K562 (cell line): ENCODE measurements around the gene SH3GL3. TPM values are rescaled to one million over a fixed set of nuclear protein-coding genes. Genes with fewer than 3 reads are reported as not detected.

Experiments used
- CTCF ChIP-seq, 3 experiments: IDR thresholded peaks in 2 of 3; conservative IDR thresholded peaks in 1 of 3; 2 replicates each; pipeline ENCODE4 v1.5.1; 2011 to 2012; ENCODE audit warnings: low read length in 3 of 3, mild to moderate bottlenecking in 3 of 3, control low read depth in 2 of 3, improper control_type of control experiment in 1 of 3, inconsistent platforms in 1 of 3, low read depth in 1 of 3, mixed read lengths in 1 of 3, moderate library complexity in 1 of 3; ENCODE audit not compliant: insufficient read depth in 2 of 3
- GTF2B ChIP-seq: IDR thresholded peaks from 2 replicates; pipeline ENCODE4 v1.6.1; 2011; ENCODE audit not compliant: insufficient read length; ENCODE audit errors: extremely low read depth
- HNRNPH1 ChIP-seq: fragments of 200-400 bp; formaldehyde crosslinking; optimal IDR thresholded peaks from 2 replicates; pipeline ENCODE3; 2017; ENCODE audit warnings: low read depth, mild to moderate bottlenecking, low read length, moderate library complexity
- MYC ChIP-seq, 2 experiments: fragments of 250-450 bp in 1 of 2; sonication (Bioruptor Pico) in 1 of 2; IDR thresholded peaks; 2 replicates each; pipeline versions ENCODE4 v1.5.1 to v1.6.1; 2012 to 2021; ENCODE audit warnings: low read depth in 2 of 2, borderline replicate concordance in 1 of 2, improper control_type of control experiment in 1 of 2, low read length in 1 of 2, mild to moderate bottlenecking in 1 of 2, moderate library complexity in 1 of 2
- PRDM10 ChIP-seq: fragments of 450-650 bp; IDR thresholded peaks from 2 replicates; pipeline ENCODE4 v1.6.1; 2018; ENCODE audit not compliant: partially characterized antibody
- STAG1 ChIP-seq: sonication (generic); formaldehyde crosslinking; IDR thresholded peaks from 2 replicates; pipeline ENCODE4 v1.5.0; 2020; ENCODE audit warnings: missing genetic modification reagents, borderline replicate concordance
- polyA plus RNA-seq, 8 experiments: library from polyadenylated mRNA; depleted of rRNA in 4 of 8; stranded (reverse) in 5 of 8; unstranded in 3 of 8; fragments of >200 nt; fragmentation: Nextera tagmentation in 2 of 8; fragmentation: Illumina TruSeq in 1 of 8; extraction: Ambion mirVana in 2 of 8; extraction: Trizol in 1 of 8; gene quantifications; 2 replicates each; pipeline versions ENCODE4 v1.2.1 to v1.2.3, GENCODE V29; 2011 to 2014; ENCODE audit warnings: inconsistent platforms in 1 of 8, missing spikeins in 1 of 8
- total RNA-seq, 7 experiments: library from RNA; depleted of rRNA in 6 of 7; stranded (reverse); fragments of >200 nt in 6 of 7; fragmentation: Illumina TruSeq in 2 of 7; extraction: Trizol in 2 of 7; gene quantifications; 2 replicates each; pipeline versions ENCODE4 v1.2.1 to v1.2.3, GENCODE V29; 2011 to 2021; ENCODE audit warnings: low replicate concordance in 1 of 7

The SH3GL3 gene
- total and polyA plus RNA-seq, 9 of the 15 experiments (the other 6 are each of a cell fraction or from before 2014, with no cell fraction given) = 3.9 to 16.0 (median 9.7) TPM

GRCh38 chr15:83559310-83559966 is 112.3 kb downstream of the SH3GL3 start (continued):
- TF ChIP-seq PRDM10 (peak; percentile 95), HNRNPH1 (no peak), CTCF (IDR thresholded peaks at IDR 0.05 in 2 of 3, conservative IDR thresholded peaks at IDR 0.05 in 1 of 3; ENCODE audit: insufficient read depth in 2 of 3, low read depth in 1 of 3, low read length in 3 of 3) (peak; percentile 85 to 90 (median 88)), MYC (IDR thresholded peaks at IDR 0.05; ENCODE audit: low read depth, low read length) (peak; percentile 67), MYC (CRISPR knock-in tag; IDR thresholded peaks at IDR 0.05; ENCODE audit: borderline replicate concordance, low read depth) (no peak), STAG1 (peak; percentile 70; the same call in 1 of the 2 replicates), GTF2B (no peak)
